Hindlimb muscle (tissue), 1 donor: ENCODE measurements around the gene TPRG1L. TPM values are rescaled to one million over a fixed set of nuclear protein-coding genes. Genes with fewer than 3 reads are reported as not detected.

Experiments
- DNase-seq: peaks from one replicate; pipeline ENCODE4 v3.0.0-alpha.2; 2013
- polyA plus RNA-seq: library from polyadenylated mRNA; unstranded; fragments of 120-200 nt; gene quantifications from one replicate; pipeline ENCODE4 v1.2.1, GENCODE V29; 2013; ENCODE audit not compliant: insufficient read length

TPRG1L gene
- polyA plus RNA-seq, 1 donor, result 29.7 TPM

- DNase-seq, result no peak
These were observed 5.4 kb downstream of the TPRG1L start for GRCh38 chr1:3630161-3630611.

GRCh38 chr1:3630914-3631313, 6.1 kb downstream of the TPRG1L start:
- DNase-seq, result no peak

DNA sequence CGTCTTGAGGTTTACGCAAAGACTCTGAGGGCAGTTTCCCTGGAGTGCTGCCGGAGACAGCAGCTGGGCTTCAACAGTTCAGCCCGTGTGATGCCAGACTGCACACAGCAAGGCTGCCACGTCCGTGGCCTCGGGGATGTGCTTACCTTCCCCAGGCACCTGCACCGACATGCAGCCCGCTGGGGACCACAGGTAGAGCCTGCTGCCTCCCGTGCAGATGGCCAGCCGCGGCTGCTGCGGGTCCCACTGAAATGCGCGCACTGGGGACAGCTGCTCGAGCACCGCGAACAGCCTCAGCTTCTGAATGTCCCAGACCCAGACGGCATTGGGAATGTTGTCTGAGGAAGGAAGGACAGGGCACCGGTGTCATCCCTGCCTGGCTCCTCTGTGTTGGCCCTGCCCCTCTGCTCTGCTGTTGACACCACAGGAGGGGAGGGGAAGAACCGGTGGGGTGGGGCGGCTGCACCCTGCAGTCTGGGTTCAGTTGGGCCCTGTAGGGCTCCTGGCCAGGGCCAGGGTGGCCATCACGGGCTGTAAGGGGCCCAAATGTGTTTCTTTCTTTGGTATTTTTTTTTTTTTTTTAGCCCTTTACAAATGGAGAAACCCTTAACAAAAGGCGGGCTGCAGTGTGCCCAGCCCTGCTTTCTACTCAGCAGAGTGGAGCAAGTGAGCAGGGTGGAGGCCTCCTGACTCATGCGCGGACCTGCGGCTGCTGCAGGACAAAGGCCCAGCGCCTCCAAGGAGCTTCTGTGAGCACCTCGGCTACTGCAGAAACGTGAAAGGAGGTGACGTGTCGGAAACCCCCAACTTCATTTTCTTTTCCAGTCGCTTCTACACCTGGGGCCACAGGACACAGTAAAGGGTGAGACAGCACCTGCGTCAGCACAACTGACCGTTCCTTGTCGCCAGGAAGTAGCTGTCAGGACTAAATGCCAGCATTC, 6.8 kb downstream of the TPRG1L start:
- DNase-seq, result no peak

DNA sequence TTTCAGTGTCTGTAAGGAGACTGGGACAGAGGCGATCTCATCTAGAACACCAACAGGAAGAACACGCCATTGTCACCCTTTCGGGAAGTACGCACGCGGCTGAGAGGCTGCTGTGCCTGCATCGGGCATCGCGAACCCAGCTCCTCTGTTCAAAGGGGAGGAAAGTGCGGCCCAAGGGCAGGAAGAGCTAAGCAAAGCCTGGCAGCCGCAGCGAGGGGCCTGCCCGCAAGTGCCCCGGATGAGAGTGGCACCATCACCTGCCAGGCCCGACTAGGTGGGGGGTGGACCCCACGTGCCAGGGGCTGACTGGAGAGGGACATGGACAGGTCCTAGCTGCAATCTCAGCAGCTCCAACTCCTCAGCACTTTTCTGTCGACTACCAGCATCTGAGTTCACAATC, 7.5 kb downstream of the TPRG1L start:
- no peak for DNase-seq

GRCh38 chr1:3632716-3633343, 8.0 kb downstream of the TPRG1L start:
- no peak for DNase-seq

GRCh38 chr1:3633344-3634058, 8.7 kb downstream of the TPRG1L start:
- no peak for DNase-seq

- no peak for DNase-seq
These were observed 9.4 kb downstream of the TPRG1L start for GRCh38 chr1:3634059-3634800.

DNA sequence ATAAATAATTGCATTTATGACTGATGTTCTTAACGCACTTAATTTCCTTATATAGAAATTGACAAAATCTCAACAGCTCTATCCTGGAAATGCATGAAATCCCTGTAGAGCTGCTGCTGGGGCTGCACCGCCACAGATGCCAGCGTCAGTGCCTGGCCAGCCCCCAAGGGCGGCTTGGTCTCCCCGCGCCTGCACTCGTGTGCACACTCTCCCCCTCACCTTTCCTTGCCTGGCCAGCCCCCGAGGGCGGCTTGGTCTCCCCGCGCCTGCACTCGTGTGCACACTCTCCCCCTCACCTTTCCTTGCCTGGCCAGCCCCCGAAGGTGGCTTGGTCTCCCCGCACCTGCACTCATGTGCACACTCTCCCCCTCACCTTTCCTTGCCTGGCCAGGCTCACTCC, 11.3 kb downstream of the TPRG1L start:
- DNase-seq, result no peak

- DNase-seq, result no peak
These were observed 11.7 kb downstream of the TPRG1L start for GRCh38 chr1:3636531-3636930.

- no peak for DNase-seq
These were observed 13.2 kb downstream of the TPRG1L start for GRCh38 chr1:3638027-3638426.

GRCh38 chr1:3638676-3639075, 13.9 kb downstream of the TPRG1L start:
- no peak for DNase-seq

- DNase-seq, result no peak
These were observed 14.6 kb downstream of the TPRG1L start for GRCh38 chr1:3639397-3639911.

DNA sequence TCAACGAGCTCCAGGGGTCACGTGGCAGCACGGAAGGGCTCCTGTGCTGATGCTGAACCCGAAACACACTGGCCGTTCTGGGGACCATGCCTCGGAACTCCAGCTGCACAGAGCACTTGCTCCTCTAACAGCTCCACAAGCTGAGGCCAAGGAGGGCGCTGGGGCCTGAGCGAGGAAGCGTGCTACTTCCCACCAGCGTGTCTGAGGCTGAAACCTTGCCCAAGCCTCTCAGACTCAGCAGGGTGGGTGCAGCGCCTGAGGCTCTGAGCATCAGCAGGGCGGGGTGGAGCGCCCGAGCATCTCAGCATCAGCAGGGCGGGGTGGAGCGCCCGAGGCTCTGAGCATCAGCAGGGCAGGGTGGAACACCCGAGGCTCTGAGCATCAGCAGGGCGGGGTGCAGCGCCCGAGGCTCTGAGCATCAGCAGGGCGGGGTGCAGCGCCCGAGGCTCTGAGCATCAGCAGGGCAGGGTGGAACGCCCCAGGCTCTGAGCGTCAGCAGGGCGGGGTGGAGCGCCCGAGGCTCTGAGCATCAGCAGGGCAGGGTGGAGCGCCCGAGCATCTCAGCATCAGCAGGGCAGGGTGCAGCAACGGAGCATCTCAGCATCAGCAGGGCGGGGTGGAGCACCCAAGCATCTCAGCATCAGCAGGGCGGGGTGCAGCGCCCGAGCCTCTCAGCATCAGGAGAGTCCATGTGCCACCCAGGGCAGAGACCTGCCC, 15.5 kb downstream of the TPRG1L start:
- no peak for DNase-seq

DNA sequence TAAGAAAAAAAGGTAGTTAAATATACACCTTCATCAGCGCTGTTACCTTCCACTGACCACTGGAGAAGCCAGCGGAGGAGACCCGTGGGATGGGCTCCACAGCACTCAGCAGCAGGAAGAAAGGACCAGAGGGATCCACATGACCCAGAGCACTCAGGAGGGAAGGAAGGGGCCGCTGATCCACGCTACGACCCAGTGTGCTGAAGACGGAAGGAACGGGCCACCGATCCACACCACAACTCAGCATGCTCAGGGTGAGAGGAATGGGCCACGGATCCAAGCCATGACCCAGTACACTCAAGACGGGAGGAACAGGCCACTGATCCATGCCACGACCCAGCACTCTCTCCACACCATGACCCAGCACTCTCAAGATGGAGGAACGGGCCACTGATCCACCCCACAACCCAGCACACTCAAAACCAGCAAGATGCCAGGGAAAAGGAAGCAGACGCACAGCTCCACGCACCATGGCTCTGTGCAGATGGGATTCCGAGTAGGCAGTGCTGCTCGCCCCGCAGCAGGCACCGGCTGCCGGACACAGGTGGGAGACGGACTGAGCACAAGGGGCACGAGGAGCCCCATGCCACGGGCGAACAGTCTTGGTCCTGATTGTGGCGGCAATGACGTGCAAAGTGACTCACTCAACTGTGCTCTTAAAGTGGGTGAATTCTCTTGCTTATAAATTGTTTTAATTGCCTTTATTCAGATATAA, 16.4 kb downstream of the TPRG1L start:
- DNase-seq, result no peak

DNA sequence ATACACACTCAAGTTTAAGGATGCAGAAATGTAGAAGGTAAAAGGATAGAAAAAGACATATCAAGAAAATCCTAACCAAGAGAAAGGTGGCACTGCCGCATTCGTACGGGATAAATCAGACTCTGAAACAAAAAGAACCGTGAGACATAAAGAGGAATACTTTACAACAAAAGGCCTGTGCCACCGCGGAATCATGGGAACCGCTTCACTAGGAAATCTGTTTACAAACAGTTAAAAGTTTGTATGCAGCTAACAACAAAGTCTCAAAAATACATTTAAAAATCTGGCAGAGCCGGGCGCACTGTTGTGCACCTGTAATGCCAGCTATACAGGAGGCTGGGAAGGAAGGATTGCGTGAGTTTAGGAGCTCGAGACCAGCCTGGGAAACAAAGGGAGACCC, 17.0 kb downstream of the TPRG1L start:
- DNase-seq, result no peak

- no peak for DNase-seq
These were observed 18.3 kb downstream of the TPRG1L start for GRCh38 chr1:3642919-3643675.

DNA sequence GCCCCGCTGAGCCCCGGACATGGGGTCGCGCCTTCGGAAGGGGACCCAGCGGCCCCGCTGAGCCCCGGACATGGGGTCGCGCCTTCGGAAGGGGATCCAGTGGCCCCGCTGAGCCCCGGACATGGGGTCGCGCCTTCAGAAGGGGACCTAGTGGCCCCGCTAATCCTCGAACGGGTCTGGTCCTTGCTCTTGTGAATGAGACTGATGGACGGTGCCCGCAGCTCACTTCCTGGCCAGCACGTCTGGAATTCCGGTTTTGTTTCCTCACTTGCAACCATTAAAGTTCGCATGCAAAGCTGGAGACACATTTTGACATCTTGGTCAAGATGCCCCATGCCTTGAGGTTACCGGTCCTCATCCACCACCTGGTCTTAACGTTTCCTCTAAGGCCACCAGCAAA, 19.5 kb downstream of the TPRG1L start:
- DNase-seq, result no peak

GRCh38 chr1:3645247-3645646, 20.4 kb downstream of the TPRG1L start:
- DNase-seq, result no peak

GRCh38 chr1:3645666-3646355, 21.0 kb downstream of the TPRG1L start:
- no peak for DNase-seq

- no peak for DNase-seq
These were observed 21.8 kb downstream of the TPRG1L start for GRCh38 chr1:3646596-3646995.
